GM08714 (cell line): ENCODE measurements around the gene KLK14.

Experiments
- H3K4me3 ChIP-seq: fragments of 200-500 bp; sonication (Bioruptor generic); 2 replicates; pipeline ENCODE4 v1.5.1; 2014; ENCODE audit warnings: mild to moderate bottlenecking, low read length, inconsistent platforms
- ZNF274 ChIP-seq: IDR thresholded peaks from 2 replicates; pipeline ENCODE4 v1.6.1; 2012; ENCODE audit warnings: mild to moderate bottlenecking, low read depth, low read length

KLK14 gene, protein sequence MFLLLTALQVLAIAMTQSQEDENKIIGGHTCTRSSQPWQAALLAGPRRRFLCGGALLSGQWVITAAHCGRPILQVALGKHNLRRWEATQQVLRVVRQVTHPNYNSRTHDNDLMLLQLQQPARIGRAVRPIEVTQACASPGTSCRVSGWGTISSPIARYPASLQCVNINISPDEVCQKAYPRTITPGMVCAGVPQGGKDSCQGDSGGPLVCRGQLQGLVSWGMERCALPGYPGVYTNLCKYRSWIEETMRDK

DNA sequence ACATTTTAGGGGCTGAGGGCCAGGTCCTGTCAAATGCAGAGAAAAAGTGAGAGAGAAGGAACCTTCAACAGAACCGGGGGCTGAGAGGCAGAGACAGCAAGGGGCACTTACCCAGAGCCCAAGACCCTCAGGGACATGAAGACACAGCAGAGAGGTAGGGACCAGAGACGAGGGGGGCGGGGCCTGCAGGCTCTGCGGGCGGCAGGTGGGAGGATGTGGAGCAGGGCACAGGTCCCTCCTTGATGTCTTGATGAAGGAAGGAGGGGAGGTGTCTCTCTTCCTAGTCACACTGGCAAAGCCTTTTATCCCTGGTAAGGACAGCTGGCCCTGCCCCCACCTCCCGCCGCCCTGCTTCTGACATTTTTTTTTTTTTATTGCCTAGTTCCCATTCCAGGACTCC lies at the start of gene KLK14:
Gene KLK14 (minus strand): TSS at position 277 of the 400 bp plus-strand sequence. CDS start 273 bp downstream, at position 4.
- H3K4me3 ChIP-seq = no peak within 1 kb of the TSS
- TF ChIP-seq ZNF274 = no peak

DNA sequence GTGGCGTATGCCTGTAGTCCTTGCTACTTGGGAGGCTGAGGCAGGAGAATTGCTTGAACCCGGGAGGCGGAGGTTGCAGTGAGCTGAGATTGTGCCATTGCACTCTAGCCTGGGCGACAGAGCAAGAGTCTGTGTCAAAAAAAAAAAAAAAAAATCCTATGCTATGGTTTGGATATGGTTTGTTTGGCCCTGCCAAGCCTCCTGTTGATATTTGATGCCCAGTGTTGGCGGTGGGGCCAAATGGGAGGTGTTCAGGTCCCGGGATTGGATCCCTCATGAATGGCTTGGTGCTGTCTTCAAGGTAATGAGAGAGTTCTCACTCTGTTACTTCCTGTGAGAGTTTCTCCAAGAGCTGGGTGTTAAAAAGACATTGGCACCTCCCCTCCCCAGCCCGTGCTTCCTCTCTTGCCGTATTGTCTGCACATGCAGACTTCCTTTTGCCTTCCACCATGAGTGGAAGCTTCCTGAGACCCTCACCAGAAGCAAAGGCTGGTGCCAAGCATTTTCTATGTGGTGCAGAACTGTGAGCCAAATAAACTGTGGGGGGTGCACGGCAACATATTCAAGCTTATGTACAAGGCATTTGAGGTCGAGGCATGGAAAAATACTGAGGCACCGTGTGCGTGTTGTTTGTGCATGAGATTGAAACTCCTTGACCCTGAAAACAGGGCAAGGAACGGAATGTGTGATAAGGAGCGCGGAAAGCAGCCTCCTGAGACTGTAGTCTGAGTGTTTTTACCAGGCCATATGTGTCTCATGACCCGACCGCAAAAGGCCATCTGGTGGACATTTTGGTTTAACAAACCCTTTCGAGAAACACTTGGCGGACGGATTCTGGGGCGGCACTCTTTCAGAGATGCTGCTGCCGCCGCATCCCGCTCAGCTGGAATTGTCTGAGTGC lies 49.3 kb upstream of the KLK14 start:
- TF ChIP-seq ZNF274 = no peak
- H3K4me3 ChIP-seq = no peak overlapping the region

DNA sequence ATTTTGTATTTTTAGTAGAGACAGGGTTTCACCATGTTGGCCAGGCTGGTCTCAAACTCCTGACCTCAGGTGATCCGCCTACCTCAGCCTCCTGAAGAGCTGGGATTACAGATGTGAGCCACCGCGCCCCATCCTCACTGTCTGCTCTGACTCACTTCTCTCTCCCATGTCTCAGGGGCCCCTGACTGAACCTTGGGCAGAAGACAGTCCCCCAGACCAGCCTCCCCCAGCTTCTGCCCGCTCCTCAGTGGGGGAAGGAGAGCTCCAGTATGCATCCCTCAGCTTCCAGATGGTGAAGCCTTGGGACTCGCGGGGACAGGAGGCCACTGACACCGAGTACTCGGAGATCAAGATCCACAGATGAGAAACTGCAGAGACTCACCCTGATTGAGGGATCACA lies 47.0 kb upstream of the KLK14 start:
- no peak overlapping the region for H3K4me3 ChIP-seq
- no peak for TF ChIP-seq ZNF274

DNA sequence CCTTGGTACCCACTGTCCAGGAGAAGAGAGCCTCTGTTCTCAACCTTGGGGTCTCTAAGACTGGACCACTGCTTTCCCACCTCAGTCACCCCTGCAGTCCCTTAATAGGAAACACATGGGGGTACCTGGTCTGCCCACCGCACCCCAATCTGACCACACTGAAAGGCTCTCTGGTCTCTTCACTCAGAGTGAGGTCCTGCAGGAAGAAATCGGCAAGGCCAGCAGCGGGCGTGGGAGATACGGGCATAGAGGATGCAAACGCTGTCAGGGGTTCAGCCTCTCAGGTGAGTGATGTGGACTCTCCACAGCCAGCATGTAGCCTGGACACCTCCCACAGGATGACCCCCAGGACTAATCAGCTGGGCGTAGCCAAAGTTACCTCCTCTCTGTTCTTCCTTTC lies 45.5 kb upstream of the KLK14 start:
- no peak overlapping the region for H3K4me3 ChIP-seq
- TF ChIP-seq ZNF274 = no peak

DNA sequence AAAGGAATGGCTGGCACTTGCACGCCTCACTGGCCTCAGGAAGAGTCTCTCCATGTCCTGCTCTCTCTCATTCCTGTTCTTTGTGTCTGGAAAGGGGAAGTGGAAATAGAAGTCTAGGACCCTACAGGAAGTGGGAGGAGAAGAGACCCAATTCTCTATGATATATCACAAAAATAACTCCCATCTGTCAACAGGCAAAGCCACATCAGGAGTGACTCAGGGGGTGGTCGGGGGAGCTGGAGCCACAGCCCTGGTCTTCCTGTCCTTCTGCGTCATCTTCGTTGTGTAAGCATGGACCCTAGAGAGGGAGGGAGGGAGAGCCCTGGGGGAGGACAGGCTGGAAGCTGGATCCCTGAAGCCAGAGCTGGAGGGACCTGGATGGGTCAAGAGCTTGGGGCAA lies 45.1 kb upstream of the KLK14 start:
- no peak for TF ChIP-seq ZNF274
- H3K4me3 ChIP-seq = no peak overlapping the region

DNA sequence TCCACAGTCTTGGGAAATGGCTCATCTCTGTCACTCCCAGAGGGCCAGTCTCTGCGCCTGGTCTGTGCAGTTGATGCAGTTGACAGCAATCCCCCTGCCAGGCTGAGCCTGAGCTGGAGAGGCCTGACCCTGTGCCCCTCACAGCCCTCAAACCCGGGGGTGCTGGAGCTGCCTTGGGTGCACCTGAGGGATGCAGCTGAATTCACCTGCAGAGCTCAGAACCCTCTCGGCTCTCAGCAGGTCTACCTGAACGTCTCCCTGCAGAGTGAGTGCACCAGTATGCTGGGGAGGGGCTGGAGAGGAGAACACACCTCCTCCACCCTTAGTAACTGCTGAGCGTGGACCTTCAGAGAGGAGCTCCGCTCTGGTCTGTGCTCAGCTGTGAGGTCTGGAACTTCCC lies 44.3 kb upstream of the KLK14 start:
- H3K4me3 ChIP-seq = no peak overlapping the region
- no peak for TF ChIP-seq ZNF274

DNA sequence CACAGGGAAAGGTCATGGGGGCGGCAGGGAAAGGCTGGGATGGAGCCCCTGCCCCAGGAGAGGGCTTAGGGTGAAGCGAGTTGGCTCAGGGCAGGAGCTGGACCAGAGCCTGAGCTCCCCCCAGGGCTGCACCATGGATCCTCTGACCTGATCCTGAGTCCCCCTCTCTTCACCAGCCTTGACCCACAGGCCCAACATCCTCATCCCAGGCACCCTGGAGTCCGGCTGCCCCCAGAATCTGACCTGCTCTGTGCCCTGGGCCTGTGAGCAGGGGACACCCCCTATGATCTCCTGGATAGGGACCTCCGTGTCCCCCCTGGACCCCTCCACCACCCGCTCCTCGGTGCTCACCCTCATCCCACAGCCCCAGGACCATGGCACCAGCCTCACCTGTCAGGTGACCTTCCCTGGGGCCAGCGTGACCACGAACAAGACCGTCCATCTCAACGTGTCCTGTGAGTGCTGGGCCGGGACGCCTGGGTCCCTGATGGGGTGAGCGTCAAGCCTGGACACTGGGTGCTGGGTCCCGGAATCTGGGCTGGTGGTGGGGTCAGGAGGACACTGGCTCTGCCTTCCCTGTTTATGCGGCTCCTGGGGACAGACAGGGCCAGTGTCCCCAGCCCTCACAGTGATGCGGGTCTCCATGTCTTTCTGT lies 42.9 kb upstream of the KLK14 start:
- H3K4me3 ChIP-seq = no peak overlapping the region
- no peak for TF ChIP-seq ZNF274

DNA sequence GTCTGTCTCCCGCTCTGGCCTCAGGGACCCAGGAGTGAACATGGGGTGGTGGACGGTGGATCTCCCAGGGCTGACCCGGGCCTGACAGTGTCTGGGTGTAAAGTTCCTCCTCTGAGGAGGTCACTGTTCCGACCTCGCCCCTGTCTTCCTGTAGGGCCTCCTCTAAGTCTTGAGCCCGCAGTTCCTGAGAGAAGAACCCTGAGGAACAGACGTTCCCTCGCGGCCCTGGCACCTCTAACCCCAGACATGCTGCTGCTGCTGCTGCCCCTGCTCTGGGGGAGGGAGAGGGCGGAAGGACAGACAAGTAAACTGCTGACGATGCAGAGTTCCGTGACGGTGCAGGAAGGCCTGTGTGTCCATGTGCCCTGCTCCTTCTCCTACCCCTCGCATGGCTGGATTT lies 42.0 kb upstream of the KLK14 start, which contains the start of gene SIGLEC9:
Gene SIGLEC9 (plus strand): TSS at position 178 of the 400 bp plus-strand sequence. CDS start 69 bp downstream, at position 247.
- no peak within 1 kb of the TSS for H3K4me3 ChIP-seq
- TF ChIP-seq ZNF274 = no peak

DNA sequence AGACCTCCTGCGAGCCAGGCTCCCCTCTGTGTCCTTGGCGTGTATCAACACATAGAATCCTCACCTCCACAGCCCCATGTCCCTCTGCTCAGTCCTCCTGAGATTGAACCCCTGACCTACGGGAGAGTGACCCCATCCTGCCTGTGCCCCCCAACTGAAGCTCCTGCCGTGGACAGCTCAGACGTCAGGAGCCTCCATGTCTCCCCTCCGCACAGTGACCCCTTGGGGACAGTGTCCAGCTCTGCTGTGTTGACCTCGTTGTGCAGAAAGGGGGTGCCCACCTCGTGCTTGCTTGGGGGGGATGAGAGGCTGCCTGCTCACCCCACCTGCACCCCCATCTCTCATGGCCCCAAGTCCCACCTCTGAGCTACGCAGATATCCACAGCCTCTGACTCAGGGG lies 41.5 kb upstream of the KLK14 start:
- TF ChIP-seq ZNF274 = no peak
- H3K4me3 ChIP-seq = no peak overlapping the region

DNA sequence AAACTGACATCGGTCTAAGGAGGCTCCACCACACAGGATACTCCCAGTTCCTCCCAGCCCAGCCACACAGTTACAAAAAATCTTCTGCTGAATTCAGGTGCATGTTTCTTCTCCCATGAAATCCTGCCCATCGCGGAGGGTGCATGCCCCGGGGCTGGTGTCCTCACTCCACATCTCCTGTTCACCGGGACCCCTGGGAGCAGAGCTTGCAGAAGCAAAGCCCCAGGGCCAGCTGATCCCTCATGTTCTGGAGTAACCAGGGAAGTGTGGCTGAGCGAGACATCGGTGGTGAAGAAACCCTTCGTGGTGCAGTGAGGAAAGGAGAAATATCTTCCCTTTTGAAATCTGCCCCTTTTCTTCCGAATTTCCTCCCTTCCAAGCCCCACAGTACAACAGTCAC lies 41.1 kb upstream of the KLK14 start:
- no peak overlapping the region for H3K4me3 ChIP-seq
- TF ChIP-seq ZNF274 = no peak

DNA sequence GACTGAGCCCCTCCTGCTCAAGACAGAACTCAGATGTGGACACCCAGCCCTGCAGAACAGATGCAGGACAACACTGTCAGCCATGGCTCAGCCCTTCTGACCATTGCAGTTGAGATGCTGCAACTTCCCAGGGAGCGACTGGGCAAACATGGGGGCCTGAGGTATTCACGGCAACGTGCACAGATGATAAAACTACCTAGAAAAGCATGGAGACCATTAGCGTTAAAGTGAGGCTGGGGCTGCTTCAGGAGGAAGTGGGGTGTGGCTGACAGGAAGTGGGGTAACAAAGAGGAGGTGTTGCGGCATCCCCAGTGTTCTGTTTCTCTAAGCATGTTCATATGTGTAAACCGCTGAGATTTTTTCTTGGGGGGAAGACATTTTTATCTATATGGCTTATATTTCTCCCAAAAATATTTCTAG lies 40.7 kb upstream of the KLK14 start:
- no peak for TF ChIP-seq ZNF274
- H3K4me3 ChIP-seq = no peak overlapping the region

DNA sequence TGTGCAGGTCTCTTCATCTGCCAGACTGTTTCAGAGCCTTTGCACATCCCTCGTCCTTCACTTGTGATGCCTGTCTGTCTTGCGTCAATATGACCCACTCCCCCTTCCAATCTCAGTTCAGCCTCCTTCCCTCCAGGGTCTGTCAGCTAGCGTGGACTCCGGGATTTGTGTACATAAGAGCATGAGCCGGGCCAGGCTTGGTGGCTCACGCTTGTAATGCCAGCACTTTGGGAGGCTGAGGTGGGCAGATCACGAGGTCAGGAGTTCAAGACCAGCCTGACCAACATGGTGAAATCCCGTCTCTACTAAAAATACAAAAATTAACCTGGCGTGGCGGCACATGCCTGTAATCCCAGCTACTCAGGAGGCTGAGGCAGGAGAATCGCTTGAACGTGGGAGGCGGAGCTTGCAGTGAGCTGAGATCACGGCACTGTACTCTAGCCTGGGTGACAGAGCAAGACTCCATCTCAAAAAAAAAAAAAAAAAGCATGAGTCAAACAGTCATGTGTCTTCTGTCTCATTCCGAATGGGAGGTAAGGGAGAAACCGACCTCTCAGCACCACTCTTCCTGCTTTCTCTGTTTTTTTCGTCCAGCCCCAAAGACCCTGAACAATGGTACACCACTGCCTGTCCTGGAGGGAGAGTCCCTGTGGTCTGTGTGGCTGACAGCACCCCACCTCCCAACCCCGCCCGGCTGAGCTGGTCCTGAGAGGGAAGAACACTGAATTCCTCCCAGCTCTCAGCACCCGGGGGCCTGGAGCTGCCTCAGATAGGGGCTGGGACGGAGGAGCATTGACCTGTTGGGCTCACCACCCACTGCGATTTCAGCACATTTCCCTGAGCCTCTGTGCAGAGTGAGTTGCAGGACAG lies 39.7 kb upstream of the KLK14 start:
- no peak overlapping the region for H3K4me3 ChIP-seq
- TF ChIP-seq ZNF274 = no peak

DNA sequence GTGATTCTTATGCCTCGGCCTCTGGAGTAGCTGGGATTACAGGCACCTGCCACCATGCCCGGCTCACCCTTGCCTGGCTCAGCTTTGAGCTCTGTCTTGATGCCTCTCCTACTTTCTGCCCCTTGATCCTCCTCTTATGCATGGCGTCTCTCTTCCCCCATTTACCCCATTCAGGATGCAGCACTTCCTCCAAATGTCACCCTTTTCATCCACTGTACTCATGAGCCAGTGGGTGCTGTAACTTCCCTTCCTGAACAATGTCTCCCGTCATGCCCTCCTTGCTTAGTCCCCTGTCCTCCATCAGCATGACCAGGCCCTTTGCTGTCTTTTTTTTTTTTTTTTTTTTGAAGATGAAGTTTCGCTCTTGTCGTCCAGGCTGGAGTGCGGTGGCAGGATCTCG lies 38.6 kb upstream of the KLK14 start:
- no peak for TF ChIP-seq ZNF274
- no peak overlapping the region for H3K4me3 ChIP-seq

DNA sequence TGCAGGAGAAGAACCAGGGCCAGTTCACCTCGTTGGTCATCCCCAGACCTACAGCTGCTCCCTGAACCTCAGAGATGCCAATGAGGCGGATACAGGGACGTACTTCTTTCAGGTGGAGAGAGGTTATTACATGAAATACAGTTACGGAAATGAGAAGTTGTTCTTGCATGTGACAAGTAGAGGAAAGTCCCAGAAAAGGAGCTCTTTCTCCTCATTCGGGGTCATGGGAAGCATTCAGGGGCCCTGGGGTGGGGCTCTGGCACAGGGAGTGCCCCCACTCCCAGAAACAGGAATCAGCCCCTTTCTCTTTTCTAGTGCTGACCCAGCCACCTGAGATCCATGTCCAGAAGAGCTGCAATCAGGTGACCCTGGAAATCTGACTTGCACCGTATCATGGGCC lies 37.5 kb upstream of the KLK14 start:
- no peak for TF ChIP-seq ZNF274
- H3K4me3 ChIP-seq = no peak overlapping the region
